Measurements from ENCODE around the gene ANG.
"Not testable (repeated sequence)": the region's sequence is repeated elsewhere in the genome, so short reads cannot be mapped to it uniquely, and the experiment has no call there.

ANG gene

DNA sequence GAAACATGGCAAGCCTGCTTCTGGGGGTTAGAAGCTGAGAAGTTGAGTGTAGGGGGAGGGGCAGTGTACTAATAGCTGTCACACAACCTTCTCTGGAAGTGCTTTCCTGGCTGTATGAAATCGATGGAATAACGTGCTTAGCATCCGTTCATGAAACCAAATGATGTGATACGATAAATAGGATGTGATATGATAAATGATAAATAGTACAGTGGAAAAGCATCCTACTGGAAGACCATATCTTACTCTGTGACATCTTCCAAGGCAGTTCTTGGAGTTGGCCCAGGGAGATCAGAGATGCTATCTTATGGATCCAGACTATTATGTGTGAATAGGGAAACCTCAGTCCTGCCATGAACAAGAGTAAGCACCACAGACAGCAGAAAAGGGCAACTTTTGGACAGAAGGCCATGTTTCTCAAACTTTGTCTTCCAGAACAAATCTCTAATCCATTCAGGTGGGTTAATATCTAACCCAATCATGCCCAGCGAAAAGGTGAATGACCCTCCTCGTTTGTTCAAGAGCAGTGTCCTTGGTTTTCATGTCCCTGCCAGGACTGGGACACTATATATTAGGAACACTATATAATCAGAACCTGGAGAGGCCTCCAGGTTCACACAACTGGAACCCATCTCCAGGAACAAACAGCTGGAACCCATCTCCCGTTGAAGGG, at the start of gene ANG:
Gene ANG (plus strand): TSS at position 598 of the 673 bp plus-strand sequence. CDS start 4,801 bp downstream, outside the sequence.
- no peak for FAIRE-seq

DNA sequence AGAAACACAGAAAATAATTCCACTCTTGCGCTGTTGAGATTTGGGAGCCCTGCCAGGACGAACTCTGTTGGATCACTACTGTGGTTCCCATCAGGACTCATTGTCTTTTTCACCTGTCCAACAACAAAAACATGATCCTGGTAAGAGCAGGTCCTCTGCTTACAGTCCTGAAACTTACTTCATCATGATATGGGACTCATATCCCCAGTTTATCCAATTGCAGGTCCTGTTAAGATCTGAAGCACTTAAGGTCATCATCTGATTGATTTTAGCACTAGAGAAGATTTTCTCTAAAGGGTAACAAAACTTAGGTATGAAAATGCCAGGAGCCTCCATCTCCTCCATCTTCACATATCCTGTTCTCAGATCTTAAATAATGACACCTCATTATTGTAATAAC, 47.0 kb upstream of the ANG start, which contains the start of gene OR6S1:
Gene OR6S1 (minus strand): TSS at position 101 of the 400 bp plus-strand sequence. CDS start 0 bp downstream, at position 101.
- no peak for FAIRE-seq

DNA sequence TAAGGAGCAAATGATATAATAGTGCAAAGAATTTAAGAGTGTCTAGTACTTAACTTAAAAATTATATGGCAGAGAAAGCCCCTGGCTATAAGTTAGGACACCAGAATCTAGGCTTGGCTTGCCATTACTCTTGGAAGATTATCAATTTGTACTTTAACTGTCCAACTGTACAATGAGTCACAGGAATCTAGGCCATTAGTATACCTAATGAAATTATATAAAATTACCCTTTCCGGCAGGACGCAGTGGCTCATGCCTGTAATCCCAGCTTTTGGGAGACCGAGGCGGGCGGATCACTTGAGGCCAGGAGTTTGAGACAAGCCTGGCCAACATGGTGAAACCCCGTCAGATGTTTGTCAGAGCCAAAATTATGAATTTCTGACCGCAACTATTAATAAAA, 46.4 kb upstream of the ANG start:
- no peak for FAIRE-seq

DNA sequence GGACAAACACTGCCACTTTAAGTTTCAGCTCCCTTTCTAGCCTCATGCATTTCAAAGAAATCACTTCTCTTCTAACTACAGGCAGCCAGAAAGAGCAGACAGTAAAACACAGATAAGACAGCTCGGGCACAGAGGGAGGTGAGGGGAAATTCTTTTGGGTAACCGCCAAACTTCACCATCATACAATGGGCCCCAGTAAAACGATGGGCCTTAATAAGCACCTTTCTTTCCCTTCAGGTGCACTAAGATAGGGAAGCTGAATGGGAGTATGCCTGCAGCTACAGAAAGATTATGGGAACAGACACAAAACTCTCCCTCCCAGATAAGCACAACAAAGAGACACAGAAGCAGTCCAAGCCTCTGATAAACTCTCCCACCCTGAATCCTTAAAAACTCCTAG, 45.8 kb upstream of the ANG start:
- not testable (repeated sequence) for FAIRE-seq

DNA sequence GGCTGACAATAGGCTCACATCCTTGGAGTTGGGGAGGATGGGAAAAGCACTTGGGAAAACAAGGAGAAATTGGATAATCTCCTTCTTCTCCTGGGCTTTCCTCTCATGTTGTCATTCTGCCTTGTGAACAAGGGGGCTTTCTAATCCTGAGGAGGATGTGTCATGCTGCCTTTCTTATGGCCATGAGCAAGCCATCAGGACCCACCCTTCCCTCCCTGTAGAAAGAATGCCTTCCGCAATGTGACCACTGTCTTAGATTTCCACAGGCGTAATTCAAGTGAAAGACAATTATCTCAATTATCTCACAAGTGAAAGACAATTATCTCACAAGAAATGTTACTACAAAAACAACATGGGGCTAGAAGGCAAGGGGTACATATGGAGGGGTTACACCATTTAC, 44.0 kb upstream of the ANG start:
- no peak for FAIRE-seq

DNA sequence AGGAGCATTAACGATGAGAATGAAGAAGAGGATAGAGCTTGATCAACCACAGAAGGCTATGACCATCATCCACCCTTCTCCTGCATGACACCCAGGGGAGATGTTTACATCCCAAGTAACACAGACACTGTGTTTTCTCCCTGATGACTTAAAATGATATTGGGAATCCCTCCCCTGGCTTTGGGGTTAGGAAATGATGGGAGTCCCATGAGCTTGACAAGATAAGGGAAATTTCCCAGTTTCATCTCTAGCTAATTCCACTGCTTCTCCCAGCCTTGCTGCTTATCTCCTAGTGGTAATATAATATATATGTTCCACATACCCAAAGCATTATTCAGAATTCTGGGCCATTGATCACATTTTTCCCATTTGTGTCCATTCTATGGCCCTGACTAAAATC, 43.1 kb upstream of the ANG start:
- no peak for FAIRE-seq

DNA sequence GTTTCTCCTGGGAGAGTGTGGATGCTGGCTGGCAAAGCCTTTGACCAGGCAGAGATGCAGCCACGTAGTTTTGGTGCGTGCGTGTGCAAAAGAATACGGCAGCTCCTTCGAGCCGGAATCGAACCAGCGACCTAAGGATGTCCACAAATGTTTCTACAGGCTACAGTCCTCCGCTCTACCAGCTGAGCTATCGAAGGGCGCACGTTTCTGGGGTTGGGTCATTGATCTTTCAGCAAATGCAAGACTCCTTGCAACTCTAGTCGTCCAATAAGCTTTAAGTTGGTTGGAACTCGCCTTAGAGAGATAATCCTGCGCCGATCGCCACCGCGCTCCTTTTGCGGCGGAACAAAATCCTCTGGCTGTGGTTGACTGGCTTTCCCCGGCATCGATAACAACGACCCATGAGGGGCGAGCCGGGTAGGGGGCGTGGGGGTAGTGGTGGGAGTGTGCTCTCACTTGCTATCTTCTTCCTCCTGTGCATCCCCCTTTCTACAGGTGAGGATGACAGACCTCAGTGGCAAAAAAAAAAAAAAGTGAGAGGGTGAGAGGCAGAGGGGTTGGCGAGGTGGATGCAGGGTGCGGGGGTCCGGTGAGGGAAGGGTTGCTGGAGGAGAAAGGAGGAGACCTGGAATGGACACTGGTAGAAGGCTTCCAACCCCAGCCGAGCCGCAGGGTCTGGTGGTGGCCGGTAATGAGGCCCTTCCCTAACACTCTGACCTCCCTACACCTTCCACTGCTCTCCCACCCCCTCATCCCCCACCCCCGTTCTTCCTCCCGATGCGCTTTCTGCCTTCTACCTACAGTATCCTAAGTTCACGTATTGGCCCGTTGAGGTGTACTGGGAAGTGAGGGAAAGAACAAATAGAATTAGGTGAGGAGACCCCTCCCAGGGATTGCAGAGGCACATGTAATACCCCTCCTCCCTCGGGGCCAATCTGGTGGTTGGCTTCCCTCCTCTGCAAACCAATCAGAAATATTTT, 35.3 kb upstream of the ANG start:
- FAIRE-seq, result no peak

DNA sequence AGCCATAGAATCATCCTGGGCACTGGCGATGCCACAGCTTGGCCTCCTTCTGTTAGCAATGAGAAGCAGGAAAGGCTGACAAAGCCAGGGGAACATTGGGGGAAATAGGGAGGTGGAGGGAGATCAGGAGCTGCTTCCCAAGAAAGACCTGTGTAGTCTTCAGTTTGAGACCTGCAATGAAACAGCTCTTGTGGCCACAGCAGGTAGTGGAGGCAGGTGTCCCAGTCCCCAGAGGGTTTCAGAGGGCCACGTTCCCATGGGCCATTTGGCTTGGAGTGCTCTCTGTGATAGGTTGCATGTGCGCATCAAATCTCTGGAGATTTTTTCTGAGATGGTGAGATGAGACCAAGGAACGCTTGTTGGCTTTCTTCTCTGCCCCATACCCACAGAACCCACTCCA, 32.7 kb upstream of the ANG start:
- no peak for FAIRE-seq

DNA sequence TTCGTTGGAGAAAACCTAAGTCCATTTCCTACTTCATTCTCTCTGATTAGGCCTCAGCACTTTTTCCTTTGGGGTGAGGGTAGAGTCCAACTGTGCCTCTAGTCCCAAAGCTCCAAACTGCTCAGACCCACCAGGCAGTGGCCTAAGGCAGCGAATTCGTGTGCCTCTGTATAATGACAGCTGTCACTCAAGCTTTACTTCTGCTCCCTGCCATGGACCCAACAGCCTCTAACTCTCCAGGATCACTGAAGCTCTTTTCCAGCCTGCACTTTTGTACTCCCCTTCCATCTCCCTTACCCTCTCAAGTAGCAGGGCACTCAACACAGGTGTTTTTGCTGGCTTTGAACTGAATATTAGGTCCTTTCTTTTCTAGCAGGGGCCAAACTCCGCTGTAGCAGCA, 32.3 kb upstream of the ANG start:
- no peak for FAIRE-seq

DNA sequence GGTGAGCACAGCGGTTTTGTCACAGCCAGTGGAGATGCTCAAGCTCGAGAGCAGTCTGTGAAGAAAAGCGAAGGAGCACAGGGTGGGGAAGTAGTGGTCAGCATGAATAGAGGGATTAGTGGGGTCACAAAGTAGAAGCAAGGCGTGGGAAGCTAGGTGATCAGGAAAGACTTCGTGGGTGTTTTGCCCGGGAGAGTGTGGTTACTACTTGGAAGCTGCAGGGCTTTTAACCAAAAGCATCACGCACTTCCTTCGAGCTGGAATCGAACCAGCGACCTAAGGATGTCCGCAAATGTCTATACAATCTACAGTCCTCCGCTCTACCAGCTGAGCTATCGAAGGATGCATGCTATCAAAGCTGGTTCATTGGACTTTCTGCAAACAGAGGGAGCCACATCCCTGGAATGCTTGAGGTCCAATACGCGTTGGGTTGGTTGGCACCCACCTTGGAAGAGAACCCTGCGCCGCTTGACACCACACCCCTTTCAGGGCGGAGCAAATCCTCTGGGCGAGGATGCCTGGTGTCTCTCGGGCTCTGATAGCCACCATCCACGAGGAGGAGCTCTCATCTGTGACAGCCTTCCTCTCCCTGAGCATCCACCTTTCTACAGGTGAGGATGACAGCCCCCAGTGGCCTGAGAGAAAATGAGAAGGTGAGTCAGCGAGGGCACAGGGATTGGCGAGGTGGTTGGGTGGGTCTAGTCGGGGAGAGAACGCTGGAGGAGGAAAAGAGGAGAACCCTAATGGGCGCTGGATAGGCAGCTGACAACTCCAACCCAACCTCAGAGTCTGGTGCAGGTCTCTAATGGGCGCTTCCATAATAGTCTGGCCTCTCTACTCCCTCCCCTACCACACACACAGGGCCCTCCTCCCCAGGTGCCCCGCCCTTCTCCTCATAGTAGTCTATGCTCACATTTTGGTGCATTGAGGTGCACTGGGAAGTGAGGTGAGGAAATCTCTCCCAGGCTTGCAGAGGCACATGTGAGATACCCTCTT, 31.1 kb upstream of the ANG start:
- no peak for FAIRE-seq

DNA sequence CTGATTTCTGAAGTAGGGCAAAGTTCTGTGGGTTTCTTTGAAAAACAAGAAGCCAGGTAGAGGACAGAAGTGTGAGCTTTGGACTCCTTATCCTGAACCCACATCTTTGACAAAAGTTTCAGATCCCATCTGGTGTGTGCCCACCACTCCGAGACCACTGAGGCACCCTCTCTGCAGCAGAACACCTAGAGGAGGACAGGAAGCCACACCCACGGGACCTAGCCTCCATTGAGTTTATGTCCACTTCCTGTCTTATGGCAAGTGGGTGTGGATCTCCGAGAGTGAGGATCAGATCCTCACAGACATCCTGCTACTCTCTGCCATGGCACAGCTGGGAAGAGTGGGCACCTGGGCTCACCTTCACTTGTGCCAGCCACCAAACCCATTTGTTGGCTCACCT, 30.3 kb upstream of the ANG start:
- FAIRE-seq, result no peak

DNA sequence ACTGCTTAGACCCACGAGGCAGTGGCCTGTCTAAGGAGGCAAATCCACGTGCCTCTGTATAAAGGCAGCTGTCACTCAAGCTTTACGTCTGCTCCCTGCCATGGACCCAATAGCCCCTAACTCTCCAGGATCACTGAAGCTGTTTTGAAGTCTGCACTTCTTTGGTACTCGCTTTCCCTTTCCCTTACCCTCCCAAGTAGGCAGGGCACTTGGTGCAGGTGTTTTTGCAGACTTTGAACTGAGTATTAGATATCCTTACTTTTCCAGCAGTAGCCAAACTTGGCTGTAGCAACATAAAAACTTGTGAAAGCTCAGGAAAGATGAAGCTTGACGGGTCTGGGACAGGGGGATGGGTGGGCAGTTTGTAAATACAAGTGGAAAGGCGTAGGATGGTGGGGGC, 29.2 kb upstream of the ANG start:
- no peak for FAIRE-seq

DNA sequence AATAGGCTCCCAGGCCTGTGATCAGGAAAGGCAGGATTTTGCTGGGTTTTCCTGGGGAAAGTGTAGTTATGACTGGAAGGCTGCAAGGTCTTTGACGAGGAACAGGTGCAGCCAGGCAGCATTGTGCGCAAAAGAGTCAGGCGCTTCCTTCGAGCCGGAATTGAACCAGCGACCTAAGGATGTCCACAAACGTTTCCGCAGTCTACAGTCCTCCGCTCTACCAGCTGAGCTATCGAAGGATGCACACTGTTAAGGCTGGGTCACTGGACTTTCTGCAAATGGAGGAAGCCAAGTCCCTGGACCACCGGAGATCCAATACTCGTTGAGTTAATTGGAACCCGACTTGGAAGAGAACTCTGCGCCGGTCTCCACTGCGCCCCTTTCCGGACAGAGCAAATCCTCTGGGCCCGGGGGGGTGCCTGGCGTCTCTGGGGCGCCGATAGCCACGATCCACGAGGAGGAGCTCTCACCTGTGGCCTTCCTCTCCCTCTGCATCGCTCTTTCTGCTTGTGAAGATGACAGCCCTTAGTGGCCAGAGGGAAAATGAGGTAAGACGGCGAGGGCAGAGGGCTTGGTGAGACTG, 28.7 kb upstream of the ANG start:
- FAIRE-seq, result no peak

DNA sequence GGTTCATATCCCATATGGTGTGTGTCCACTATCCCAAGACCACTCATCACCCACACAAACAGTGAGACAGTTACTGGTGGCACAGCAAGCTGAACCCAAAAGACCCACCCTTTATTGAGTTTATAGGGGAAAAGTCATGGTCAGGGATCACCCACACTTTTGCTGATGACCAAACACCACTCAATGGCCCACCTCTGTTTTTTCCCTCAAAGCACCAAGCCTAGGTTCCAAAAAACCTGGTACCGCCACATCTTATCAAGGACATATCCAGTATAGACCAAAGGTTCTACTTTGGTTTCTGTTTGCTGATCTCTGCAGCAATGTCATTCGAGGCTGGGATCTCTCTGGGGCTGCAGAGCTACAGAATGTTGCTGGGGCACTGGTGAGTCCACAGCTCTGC, 27.4 kb upstream of the ANG start:
- FAIRE-seq, result no peak

DNA sequence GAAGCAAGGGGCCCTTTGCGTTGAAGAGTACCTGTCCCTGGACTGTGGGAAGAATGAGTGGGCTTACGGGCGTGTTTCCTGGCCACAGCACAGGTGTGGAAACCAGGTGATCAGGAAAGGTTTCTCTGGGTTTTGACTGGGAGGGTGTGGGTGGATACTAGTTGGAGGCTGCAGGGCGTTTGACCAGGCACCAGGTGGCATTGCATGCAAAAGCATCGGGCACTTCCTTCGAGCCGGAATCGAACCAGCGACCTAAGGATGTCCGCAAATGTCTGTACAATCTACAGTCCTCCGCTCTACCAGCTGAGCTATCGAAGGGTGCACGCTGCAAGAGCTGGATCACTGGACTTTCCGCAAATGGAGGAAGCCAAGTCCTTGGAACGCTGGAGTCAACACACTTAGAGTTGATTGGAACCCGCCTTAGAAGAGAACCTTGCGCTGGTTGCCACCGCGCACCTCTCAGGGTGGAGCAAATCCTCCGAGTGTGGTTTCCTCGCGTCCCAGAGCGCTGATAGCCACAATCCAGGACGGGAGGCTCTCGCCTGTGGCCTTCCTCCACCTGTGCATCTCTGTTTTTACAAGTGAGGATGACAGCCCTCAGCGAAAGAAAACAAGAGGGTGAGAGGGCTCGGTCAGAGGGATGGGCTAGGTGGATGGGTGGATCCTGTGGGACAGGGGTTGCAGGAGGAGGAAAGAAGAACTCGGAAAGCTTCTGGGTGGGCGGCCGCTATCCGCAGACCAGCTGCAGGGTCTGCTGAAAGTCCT, 25.4 kb upstream of the ANG start:
- no peak for FAIRE-seq

DNA sequence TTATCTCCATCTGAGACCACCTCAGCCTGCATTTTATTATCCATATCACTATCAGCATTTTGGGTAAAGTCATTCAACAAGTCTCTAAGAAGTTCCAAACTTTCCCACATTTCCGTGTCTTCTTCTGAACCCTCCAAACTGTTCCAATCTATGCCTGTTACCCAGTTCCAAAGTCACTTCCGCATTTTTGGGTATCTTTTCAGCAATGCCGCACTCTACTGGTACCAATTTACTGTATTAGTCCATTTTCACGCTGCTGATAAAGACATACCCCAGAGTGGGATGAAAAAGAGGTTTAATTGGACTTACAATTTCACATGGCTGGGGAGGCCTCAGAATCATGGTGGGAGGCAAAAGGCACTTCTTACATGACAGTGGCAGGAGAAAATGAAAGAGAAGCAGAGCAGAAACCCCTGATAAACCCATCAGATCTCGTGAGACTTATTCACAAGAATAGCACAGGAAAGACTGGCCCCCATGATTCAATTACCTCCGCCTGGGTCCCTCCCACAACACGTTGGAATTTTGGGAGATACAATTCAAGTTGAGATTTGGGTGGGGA, 22.1 kb upstream of the ANG start:
- not testable (repeated sequence) for FAIRE-seq

DNA sequence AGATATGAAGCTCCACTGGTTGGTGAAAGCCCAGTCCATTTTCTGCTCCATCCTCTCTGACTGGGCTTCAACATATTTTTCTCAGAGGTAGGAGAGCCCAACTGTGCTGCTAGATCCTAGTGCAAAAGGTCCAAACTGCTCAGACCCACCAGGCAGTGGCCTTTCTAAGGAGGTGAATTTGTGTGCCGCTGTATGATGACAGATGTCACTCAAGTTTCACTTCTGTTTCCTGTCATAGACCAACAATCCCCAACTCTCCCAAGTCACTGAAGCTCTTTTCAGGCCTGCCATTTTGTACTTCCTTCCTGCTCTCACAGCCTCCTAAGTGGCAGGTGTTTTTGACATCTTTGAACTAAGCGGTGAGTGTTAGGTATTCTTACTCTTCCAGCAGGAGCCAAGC, 20.6 kb upstream of the ANG start:
- no peak for FAIRE-seq

DNA sequence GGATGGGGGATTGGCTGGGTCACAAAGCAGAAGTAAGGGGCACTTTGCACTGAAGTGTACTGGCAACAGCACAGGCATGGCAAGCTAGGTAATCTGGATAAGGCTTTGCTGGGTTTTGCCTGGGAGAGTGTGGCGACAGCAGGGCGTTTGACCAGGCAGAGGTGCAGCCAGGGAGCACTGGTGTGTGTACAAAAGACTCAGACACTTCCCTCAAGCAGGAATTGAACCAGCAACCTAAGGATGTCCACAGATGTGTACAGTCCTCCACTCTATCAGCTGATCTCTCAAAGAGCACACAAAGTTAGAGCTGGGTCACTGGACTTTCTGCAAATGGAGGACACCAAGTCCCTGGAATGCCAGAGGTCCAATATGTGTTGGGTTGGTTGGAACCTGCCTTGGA, 19.6 kb upstream of the ANG start:
- FAIRE-seq, result no peak

DNA sequence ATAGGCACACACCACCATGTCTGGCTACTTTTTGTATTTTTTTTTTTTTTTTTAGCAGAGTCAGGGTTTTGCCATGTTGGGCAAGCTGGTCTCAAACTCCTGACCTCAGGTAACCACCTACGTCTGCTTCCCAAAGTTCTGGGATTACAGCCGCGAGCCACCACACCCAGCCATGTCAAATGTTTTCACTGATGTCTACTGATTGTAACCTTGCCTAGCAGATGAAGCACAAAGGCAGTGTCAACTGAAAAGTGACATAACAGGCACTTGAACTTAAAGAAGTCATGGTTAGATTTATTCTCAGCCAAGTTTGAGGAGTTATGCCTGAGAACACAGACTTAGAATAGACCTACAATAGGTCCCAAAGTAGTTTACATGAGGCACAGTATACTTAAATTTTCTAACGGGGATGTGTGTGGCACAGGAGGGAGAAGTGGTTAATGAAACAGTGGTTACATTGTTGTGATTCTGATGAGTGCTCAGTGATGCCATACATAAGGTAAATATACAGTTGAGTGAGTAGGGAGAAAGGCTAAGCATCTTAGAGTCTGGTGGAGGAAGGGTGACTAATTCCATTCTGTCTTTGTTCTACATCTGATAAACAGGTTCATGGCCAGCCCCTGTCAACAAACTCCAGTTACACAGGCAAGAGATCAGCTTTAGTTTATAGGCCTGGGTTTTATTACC, 16.8 kb upstream of the ANG start:
- FAIRE-seq, result no peak

DNA sequence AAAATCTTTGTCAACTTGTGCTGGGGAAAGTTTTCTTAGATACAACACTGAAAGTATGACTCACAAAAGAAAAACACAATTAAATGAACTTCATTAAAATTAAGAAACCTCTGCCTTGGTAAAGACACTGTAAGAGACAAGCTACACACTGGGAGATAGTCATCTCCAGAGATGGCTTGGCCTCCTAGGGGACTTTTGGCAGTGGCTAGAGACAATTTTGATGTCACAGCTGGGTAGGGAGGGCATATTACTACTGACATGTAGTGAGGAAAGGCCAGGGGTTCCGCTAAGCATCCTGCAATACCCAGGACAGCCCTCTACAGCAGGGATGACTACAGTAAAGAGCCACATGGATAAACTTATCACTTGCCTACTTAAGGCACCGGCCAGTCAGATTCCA, 12.9 kb upstream of the ANG start:
- no peak for FAIRE-seq

DNA sequence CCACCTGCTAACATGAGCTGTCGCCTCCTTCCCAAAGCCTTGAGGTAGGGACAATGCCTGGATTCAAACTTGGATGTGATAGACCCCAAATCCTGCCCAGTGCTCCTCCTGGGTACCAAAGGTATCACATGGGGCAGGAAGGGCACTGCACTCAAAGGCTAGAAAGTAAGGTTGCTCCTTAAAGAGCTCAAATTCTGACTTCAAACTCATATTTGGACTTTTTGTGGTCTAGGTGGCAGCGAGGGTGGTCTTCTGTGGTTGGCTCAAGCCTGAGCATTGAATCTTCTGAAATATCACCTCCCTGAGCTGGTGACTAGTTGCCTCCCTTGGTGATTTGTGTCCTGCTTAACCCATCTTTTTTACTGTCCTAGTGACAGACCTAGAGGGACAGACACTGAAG, 12.5 kb upstream of the ANG start:
- FAIRE-seq, result no peak

Measured in colon (tissue), 2 donors.